SK-N-SH treated with all-trans-retinoic acid at 6 μM for 48 hours (cell line): ENCODE measurements around the gene FAIM.

Experiments
- ATAC-seq: fragments of 200-7000 bp; cut with Tn5 transposase; 3 replicates; pipeline ENCODE4 v1.9.1; 2020; ENCODE audit warnings: mild to moderate bottlenecking, moderate library complexity
- ARNTL ChIP-seq: fragments of 450-650 bp; formaldehyde crosslinking; IDR thresholded peaks from 2 replicates; pipeline ENCODE4 v1.5.0; 2020; ENCODE audit warnings: low read depth, mild to moderate bottlenecking, moderate library complexity, borderline replicate concordance
- BACH2 ChIP-seq: fragments of 250-450 bp; sonication (Bioruptor Pico); IDR thresholded peaks from 2 replicates; pipeline ENCODE4 v1.9.0; 2021; ENCODE audit warnings: mild to moderate bottlenecking, borderline replicate concordance
- CSDC2 ChIP-seq: fragments of 250-450 bp; sonication (Bioruptor Pico); IDR thresholded peaks from 2 replicates; pipeline ENCODE4 v1.5.0; 2020; ENCODE audit warnings: mild to moderate bottlenecking, moderate library complexity
- CSRNP3 ChIP-seq: fragments of 250-450 bp; sonication (Bioruptor Pico); IDR thresholded peaks from 2 replicates; pipeline ENCODE4 v1.5.1; 2021; ENCODE audit warnings: mild to moderate bottlenecking, moderate library complexity
- ESRRG ChIP-seq: fragments of 250-450 bp; sonication (Bioruptor Pico); IDR thresholded peaks from 2 replicates; pipeline ENCODE4 v1.6.1; 2021; ENCODE audit warnings: mild to moderate bottlenecking
- GLIS3 ChIP-seq: fragments of 250-450 bp; sonication (Bioruptor Pico); IDR thresholded peaks from 2 replicates; pipeline ENCODE4 v1.5.0; 2020; ENCODE audit warnings: mild to moderate bottlenecking, moderate library complexity
- ISL1 ChIP-seq: fragments of 250-450 bp; sonication (Bioruptor Pico); IDR thresholded peaks from 2 replicates; pipeline ENCODE4 v2.1.2; 2022; ENCODE audit warnings: mild to moderate bottlenecking, moderate library complexity
- OSR1 ChIP-seq: fragments of 250-450 bp; sonication (Bioruptor Pico); IDR thresholded peaks from 2 replicates; pipeline ENCODE4 v1.8.0; 2022; ENCODE audit warnings: moderate library complexity, mild to moderate bottlenecking, inconsistent platforms
- PATZ1 ChIP-seq: fragments of 250-450 bp; sonication (Bioruptor Pico); IDR thresholded peaks from 2 replicates; pipeline ENCODE4 v1.8.0; 2020; ENCODE audit warnings: mild to moderate bottlenecking, moderate library complexity, borderline replicate concordance
- POU6F1 ChIP-seq: fragments of 250-450 bp; sonication (Bioruptor Pico); IDR thresholded peaks from 2 replicates; pipeline ENCODE4 v1.8.0; 2021; ENCODE audit warnings: low read depth, mild to moderate bottlenecking, moderate library complexity, borderline replicate concordance
- PPARA ChIP-seq: fragments of 250-450 bp; sonication (Bioruptor Pico); IDR thresholded peaks from 2 replicates; pipeline ENCODE4 v1.5.0; 2020; ENCODE audit warnings: mild to moderate bottlenecking, borderline replicate concordance
- RARB ChIP-seq: fragments of 250-450 bp; sonication (Bioruptor Pico); IDR thresholded peaks from 2 replicates; pipeline ENCODE4 v1.8.0; 2021; ENCODE audit warnings: mild to moderate bottlenecking, moderate library complexity
- SNAI2 ChIP-seq: fragments of 250-450 bp; sonication (Bioruptor Pico); IDR thresholded peaks from 2 replicates; pipeline ENCODE4 v1.5.0; 2020; ENCODE audit warnings: mild to moderate bottlenecking, moderate library complexity
- TCF4 ChIP-seq: fragments of 250-450 bp; sonication (Bioruptor Pico); IDR thresholded peaks from 2 replicates; pipeline ENCODE4 v1.8.0; 2021; ENCODE audit warnings: mild to moderate bottlenecking, moderate library complexity, borderline replicate concordance
- TOX ChIP-seq: fragments of 250-450 bp; sonication (Bioruptor Pico); IDR thresholded peaks from 2 replicates; pipeline ENCODE4 v1.8.0; 2021; ENCODE audit warnings: mild to moderate bottlenecking, moderate library complexity, borderline replicate concordance
- TSHZ2 ChIP-seq: fragments of 250-450 bp; sonication (Bioruptor Pico); IDR thresholded peaks from 2 replicates; pipeline ENCODE4 v1.5.0; 2020; ENCODE audit warnings: mild to moderate bottlenecking, moderate library complexity
- ZC3H10 ChIP-seq: fragments of 250-450 bp; sonication (Bioruptor Pico); IDR thresholded peaks from 2 replicates; pipeline ENCODE4 v1.5.1; 2021; ENCODE audit warnings: mild to moderate bottlenecking, moderate library complexity
- ZFP3 ChIP-seq: fragments of 250-450 bp; sonication (Bioruptor Pico); IDR thresholded peaks from 2 replicates; pipeline ENCODE4 v1.5.0; 2020; ENCODE audit warnings: mild to moderate bottlenecking, moderate library complexity
- ZFP30 ChIP-seq: fragments of 450-650 bp; formaldehyde crosslinking; IDR thresholded peaks from 2 replicates; pipeline ENCODE4 v1.5.0; 2022; ENCODE audit warnings: mild to moderate bottlenecking, moderate library complexity
- ZNF565 ChIP-seq: fragments of 450-650 bp; formaldehyde crosslinking; conservative IDR thresholded peaks from 2 replicates; pipeline ENCODE4 v1.5.0; 2020; ENCODE audit warnings: low read depth, mild to moderate bottlenecking, moderate library complexity
- ZNF70 ChIP-seq: fragments of 450-650 bp; formaldehyde crosslinking; IDR thresholded peaks from 2 replicates; pipeline ENCODE4 v1.5.0; 2020; ENCODE audit warnings: mild to moderate bottlenecking, moderate library complexity
- ZNF8 ChIP-seq: fragments of 450-650 bp; formaldehyde crosslinking; IDR thresholded peaks from 2 replicates; pipeline ENCODE4 v1.5.0; 2020; ENCODE audit warnings: mild to moderate bottlenecking, moderate library complexity

FAIM gene

GRCh38 chr3:138646513-138646912 is 37.9 kb downstream of the FAIM start:
- TF ChIP-seq POU6F1 (CRISPR knock-in tag): no peak
- TF ChIP-seq ARNTL: no peak
- no peak for TF ChIP-seq TCF4
- no peak for TF ChIP-seq PPARA (CRISPR knock-in tag)
- no peak for TF ChIP-seq TSHZ2 (CRISPR knock-in tag)
- TF ChIP-seq ZC3H10 (CRISPR knock-in tag): no peak
- no peak for TF ChIP-seq ZNF70 (CRISPR knock-in tag)
- TF ChIP-seq ZFP3 (CRISPR knock-in tag): no peak
- TF ChIP-seq SNAI2 (CRISPR knock-in tag): no peak
- no peak for TF ChIP-seq RARB (CRISPR knock-in tag)
- no peak for TF ChIP-seq ZFP30
- TF ChIP-seq ESRRG (CRISPR knock-in tag): no peak
- no peak for TF ChIP-seq ZNF8 (CRISPR knock-in tag)
- no peak for TF ChIP-seq OSR1 (CRISPR knock-in tag)
- no peak for TF ChIP-seq CSDC2 (CRISPR knock-in tag)
- no peak for ATAC-seq

- TF ChIP-seq ESRRG (CRISPR knock-in tag) (no peak), TCF4 (no peak), BACH2 (CRISPR knock-in tag) (no peak), TOX (CRISPR knock-in tag) (no peak), ZFP30 (no peak), PPARA (CRISPR knock-in tag) (no peak), ZNF70 (CRISPR knock-in tag) (no peak)
- ATAC-seq: no peak
Observed at GRCh38 chr3:138649134-138649533, 40.6 kb downstream of the FAIM start.

GRCh38 chr3:138653567-138653966 is 45.0 kb downstream of the FAIM start:
- ATAC-seq: no peak
- TF ChIP-seq CSRNP3 (CRISPR knock-in tag): no peak
- TF ChIP-seq RARB (CRISPR knock-in tag): no peak
- TF ChIP-seq TOX (CRISPR knock-in tag): no peak
- TF ChIP-seq TCF4: no peak
- no peak for TF ChIP-seq ZNF565 (CRISPR knock-in tag)
- TF ChIP-seq ZNF8 (CRISPR knock-in tag): no peak
- TF ChIP-seq POU6F1 (CRISPR knock-in tag): no peak
- TF ChIP-seq OSR1 (CRISPR knock-in tag): no peak
- no peak for TF ChIP-seq TSHZ2 (CRISPR knock-in tag)
- no peak for TF ChIP-seq ISL1
- TF ChIP-seq ZFP30: no peak
- no peak for TF ChIP-seq PATZ1 (CRISPR knock-in tag)
- TF ChIP-seq ESRRG (CRISPR knock-in tag): no peak
- TF ChIP-seq GLIS3 (CRISPR knock-in tag): no peak
- no peak for TF ChIP-seq SNAI2 (CRISPR knock-in tag)
- TF ChIP-seq ZNF70 (CRISPR knock-in tag): no peak
- TF ChIP-seq ARNTL: no peak
